Fibroblast of mammary gland (primary cell): ENCODE results near the gene UBASH3A.

Source experiments
- DNase-seq: peaks from one replicate; pipeline ENCODE4 v3.0.0-alpha.2; 2010; ENCODE audit warnings: low read depth
- H3K4me3 ChIP-seq: 2 replicates; pipeline ENCODE4 v1.5.1; 2011; ENCODE audit warnings: low read depth, mild to moderate bottlenecking, low read length, moderate library complexity; ENCODE audit not compliant: control insufficient read depth
- CTCF ChIP-seq: conservative IDR thresholded peaks from 2 replicates; pipeline ENCODE4 v1.5.1; 2011; ENCODE audit warnings: low read depth, low read length, inconsistent platforms; ENCODE audit not compliant: control insufficient read depth, insufficient read depth

Gene UBASH3A

GRCh38 chr21:42473498-42474042, 69.9 kb downstream of the UBASH3A start:
- no peak for DNase-seq
- no peak for TF ChIP-seq CTCF
- H3K4me3 ChIP-seq: no peak overlapping the region

GRCh38 chr21:42474043-42474831, 70.5 kb downstream of the UBASH3A start:
- no peak for TF ChIP-seq CTCF
- no peak overlapping the region for H3K4me3 ChIP-seq
- peak; percentile 11 for DNase-seq

- no peak overlapping the region for H3K4me3 ChIP-seq
- DNase-seq: no peak
- TF ChIP-seq CTCF: no peak
Observed at GRCh38 chr21:42475036-42475435, 71.3 kb downstream of the UBASH3A start.

DNA sequence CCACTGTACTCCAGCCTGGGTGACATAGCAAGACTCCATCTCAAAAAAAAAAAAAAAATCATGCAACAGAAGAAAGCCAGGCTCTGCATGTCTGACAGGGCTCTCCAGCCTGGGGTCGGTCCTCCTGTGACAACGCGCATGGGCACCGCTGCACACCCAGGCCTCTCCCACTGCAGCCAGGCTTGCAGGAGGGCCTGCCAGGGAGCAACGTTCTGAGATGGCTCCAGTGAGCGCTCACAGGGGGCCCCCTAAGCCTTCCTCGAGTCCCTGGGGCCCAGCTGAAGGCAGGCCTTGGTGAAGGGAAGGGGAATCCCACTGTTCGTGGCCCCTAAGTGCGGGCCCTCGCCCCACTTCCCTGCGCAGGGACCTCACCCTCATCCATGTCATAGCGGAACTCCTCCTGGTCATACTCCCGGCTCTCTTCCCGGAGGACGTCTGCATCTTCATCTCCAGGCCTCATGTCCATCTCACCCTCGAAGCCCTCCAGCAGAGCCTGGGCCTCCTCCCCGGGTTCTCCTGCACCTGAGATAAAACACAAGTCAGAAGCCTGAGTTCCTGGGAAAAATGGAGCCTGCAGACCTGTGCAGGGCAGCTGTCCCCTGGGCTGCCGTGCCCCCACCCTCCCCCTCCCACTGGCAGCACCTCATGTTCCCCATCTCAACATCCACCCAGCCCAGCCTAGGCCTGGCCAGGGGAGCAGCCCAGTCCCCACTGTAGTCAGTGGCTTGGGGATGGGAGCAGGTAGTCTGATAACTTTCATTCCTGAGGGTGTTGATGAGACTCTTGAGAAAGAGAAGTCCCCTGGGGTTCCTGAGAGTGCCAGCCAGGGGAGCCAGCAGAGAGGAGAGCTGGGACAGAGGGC, 72.1 kb downstream of the UBASH3A start:
- H3K4me3 ChIP-seq: no peak overlapping the region
- TF ChIP-seq CTCF: no peak
- no peak for DNase-seq

- DNase-seq: no peak
- H3K4me3 ChIP-seq: no peak overlapping the region
- TF ChIP-seq CTCF: no peak
Observed at GRCh38 chr21:42476388-42477331, 73.0 kb downstream of the UBASH3A start.

DNA sequence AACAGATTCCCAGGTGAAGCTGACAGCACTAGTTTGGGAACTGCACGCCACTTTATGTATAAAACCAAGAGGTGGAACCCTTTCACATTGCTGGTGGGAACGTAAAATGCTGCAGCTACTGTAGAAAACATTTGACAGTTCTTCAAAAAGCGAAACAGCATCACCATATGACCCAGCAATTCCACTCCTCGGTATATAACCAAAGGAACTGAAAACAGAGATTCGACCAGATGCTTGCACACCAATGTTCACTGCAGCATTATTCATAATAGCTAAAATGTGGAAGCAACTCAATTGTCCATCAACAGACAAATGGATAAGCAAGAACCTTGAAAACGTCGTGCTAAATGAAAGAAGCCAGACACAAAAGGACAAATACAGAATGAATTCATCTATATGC, 74.8 kb downstream of the UBASH3A start:
- no peak for TF ChIP-seq CTCF
- H3K4me3 ChIP-seq: no peak overlapping the region
- DNase-seq: no peak
